NCI-H524 (cell line): ENCODE results near the gene DMC1.
A peak's percentile ranks its signal among the peaks of the same experiment; 100 is the strongest.
"Not testable (repeated sequence)": the region's sequence is repeated elsewhere in the genome, so short reads cannot be mapped to it uniquely, and the experiment has no call there.

Experiments used
- DNase-seq, 2 experiments: peaks; one replicate each; lab custom pipeline; 2025; lab: John Stamatoyannopoulos, UW

DMC1 gene

GRCh38 chr22:38569972-38570778 lies at the start of gene DMC1:
DMC1 (minus strand) TSS chr22:38570183; CDS start chr22:38568256, 1,927 bp downstream.
- peak; percentile 87 to 89 for DNase-seq

- DNase-seq, result no peak
These were observed 48.7 kb upstream of the DMC1 start for GRCh38 chr22:38618682-38619081.

- no peak for DNase-seq
These were observed 48.3 kb upstream of the DMC1 start for GRCh38 chr22:38618258-38618657.

- DNase-seq, result not testable (repeated sequence)
These were observed 45.1 kb upstream of the DMC1 start for GRCh38 chr22:38615064-38615405.

GRCh38 chr22:38614332-38615063 lies 44.5 kb upstream of the DMC1 start:
- no peak for DNase-seq

GRCh38 chr22:38613588-38613987 lies 43.6 kb upstream of the DMC1 start:
- DNase-seq, result no peak

- DNase-seq, result no peak
These were observed 42.4 kb upstream of the DMC1 start for GRCh38 chr22:38612217-38613006.

GRCh38 chr22:38611559-38611958 lies 41.6 kb upstream of the DMC1 start:
- no peak for DNase-seq

- no peak for DNase-seq
These were observed 40.3 kb upstream of the DMC1 start for GRCh38 chr22:38610234-38610633.

GRCh38 chr22:38608992-38609750 lies 39.2 kb upstream of the DMC1 start:
- DNase-seq, result peak in 1 of 2 experiments; percentile 38

GRCh38 chr22:38607680-38608079 lies 37.7 kb upstream of the DMC1 start:
- no peak for DNase-seq

GRCh38 chr22:38602166-38602565 lies 32.2 kb upstream of the DMC1 start:
- DNase-seq, result no peak

GRCh38 chr22:38601221-38601764 lies 31.3 kb upstream of the DMC1 start:
- no peak for DNase-seq

- DNase-seq, result no peak
These were observed 29.5 kb upstream of the DMC1 start for GRCh38 chr22:38599466-38599865.

GRCh38 chr22:38582923-38583322 lies 12.9 kb upstream of the DMC1 start:
- not testable (repeated sequence) for DNase-seq

- DNase-seq, result peak in 1 of 2 experiments; percentile 21
These were observed 8.5 kb upstream of the DMC1 start for GRCh38 chr22:38578505-38578904.

- DNase-seq, result peak in 1 of 2 experiments; percentile 59
These were observed 2.1 kb upstream of the DMC1 start for GRCh38 chr22:38572065-38572464.

- peak; percentile 56 to 74 for DNase-seq
These were observed 889 bp upstream of the DMC1 start for GRCh38 chr22:38570779-38571364.

GRCh38 chr22:38569181-38569971 lies 607 bp downstream of the DMC1 start:
- DNase-seq, result no peak
